B cell (primary cell): ENCODE results near the gene BCAR1. TPM values are rescaled to one million over a fixed set of nuclear protein-coding genes. Genes with fewer than 3 reads are reported as not detected.

Experiments
- ATAC-seq: fragments of 200-7000 bp; cut with Tn5 transposase; one replicate; pipeline ENCODE4 v1.10.0; 2021; ENCODE audit warnings: low read depth, mild to moderate bottlenecking, moderate number of reproducible peaks, moderate library complexity
- CTCF ChIA-PET: fragments of 350-600 bp; sonication (Branson Sonifier 250); formaldehyde crosslinking; loops from one replicate; lab custom pipeline; 2021; ENCODE audit warnings: antibody characterized with exemption, inconsistent platforms; lab: Charles Lee
- POLR2A ChIA-PET: fragments of 350-600 bp; sonication (Branson Sonifier 250); formaldehyde crosslinking; loops from one replicate; lab custom pipeline; 2021; ENCODE audit warnings: antibody characterized with exemption; lab: Charles Lee
- DNase-seq: peaks from one replicate; pipeline ENCODE4 v3.0.0; 2013
- H2AFZ ChIP-seq: 2 replicates; pipeline ENCODE4 v1.6.1; 2012; ENCODE audit warnings: mild to moderate bottlenecking, low read depth, low read length; ENCODE audit not compliant: insufficient read depth, poor library complexity, severe bottlenecking
- H3K27ac ChIP-seq, 2 donors: 1 replicate in 1 of 2; 2 replicates in 1 of 2; pipeline ENCODE4 v1.5.1; 2012 to 2013; ENCODE audit warnings: low read length in 2 of 2, mild to moderate bottlenecking in 2 of 2, moderate library complexity in 1 of 2
- H3K27me3 ChIP-seq, 4 experiments: fragments of 200-600 bp in 1 of 4; sonication (generic) in 1 of 4; replicated peaks in 1 of 4; 1 replicate in 2 of 4; 2 replicates in 2 of 4; pipeline versions ENCODE4 v1.6.1 to v1.7.0; 2013 to 2016; ENCODE audit warnings: low read length in 3 of 4, mild to moderate bottlenecking in 2 of 4, mixed read lengths in 1 of 4, moderate library complexity in 1 of 4; ENCODE audit not compliant: insufficient read depth in 4 of 4, control insufficient read depth in 3 of 4; ENCODE audit errors: control extremely low read depth in 1 of 4
- H3K36me3 ChIP-seq, 2 experiments: replicated peaks in 1 of 2; 1 replicate in 1 of 2; 2 replicates in 1 of 2; pipeline versions ENCODE4 v1.6.1 to v1.7.1; 2013; ENCODE audit warnings: low read length in 1 of 2; ENCODE audit not compliant: insufficient read depth in 2 of 2, control insufficient read depth in 1 of 2; ENCODE audit errors: control extremely low read depth in 1 of 2, extremely low read depth in 1 of 2
- H3K4me1 ChIP-seq, 2 donors: fragments of 200-600 bp in 1 of 2; sonication (generic) in 1 of 2; 1 replicate in 1 of 2; 2 replicates in 1 of 2; pipeline versions ENCODE4 v1.5.1 to v1.6.1; 2013 to 2017; ENCODE audit warnings: low read length in 2 of 2; ENCODE audit not compliant: control insufficient read depth in 2 of 2, insufficient read depth in 2 of 2
- H3K4me2 ChIP-seq: replicated peaks from 2 replicates; pipeline ENCODE3; 2012; ENCODE audit warnings: mild to moderate bottlenecking, low read depth, low read length; ENCODE audit not compliant: poor library complexity, severe bottlenecking
- H3K4me3 ChIP-seq, 5 experiments: fragments of 200-600 bp in 1 of 5; sonication (generic) in 1 of 5; 1 replicate in 3 of 5; 2 replicates in 2 of 5; pipeline versions ENCODE4 v1.5.1 to v1.7.0; 2011 to 2016; ENCODE audit warnings: low read length in 4 of 5, mild to moderate bottlenecking in 4 of 5, low read depth in 2 of 5, control low read depth in 1 of 5, moderate library complexity in 1 of 5; ENCODE audit not compliant: insufficient read depth in 1 of 5; ENCODE audit errors: control extremely low read depth in 1 of 5, extremely low read depth in 1 of 5
- H3K79me2 ChIP-seq: fragments of 200-600 bp; sonication (generic); one replicate; pipeline ENCODE4 v1.6.0; 2016; ENCODE audit warnings: low read length; ENCODE audit not compliant: control insufficient read depth, insufficient read depth
- H3K9ac ChIP-seq: fragments of 200-600 bp; sonication (generic); 2 replicates; pipeline ENCODE4 v1.6.1; 2017; ENCODE audit warnings: mild to moderate bottlenecking, low read length, moderate library complexity
- H3K9me3 ChIP-seq, 3 donors: one replicate each; pipeline versions ENCODE4 v1.6.1 to v1.7.1; 2013; ENCODE audit warnings: low read length in 2 of 3; ENCODE audit not compliant: control insufficient read depth in 2 of 3, insufficient read depth in 1 of 3; ENCODE audit errors: control extremely low read depth in 1 of 3
- H4K20me1 ChIP-seq: 2 replicates; pipeline ENCODE4 v1.6.0; 2012; ENCODE audit warnings: mild to moderate bottlenecking, low read length; ENCODE audit not compliant: insufficient read depth, control insufficient read depth, poor library complexity, severe bottlenecking
- H3K27ac Mint-ChIP-seq: one replicate; pipeline ENCODE4 v1.8.0; 2021; ENCODE audit warnings: mixed read lengths
- H3K27me3 Mint-ChIP-seq: one replicate; pipeline ENCODE4 v1.8.0; 2021; ENCODE audit warnings: mixed read lengths
- H3K4me1 Mint-ChIP-seq: one replicate; pipeline ENCODE4 v1.8.0; 2021; ENCODE audit warnings: mixed read lengths
- H3K4me3 Mint-ChIP-seq: one replicate; pipeline ENCODE4 v1.8.0; 2021; ENCODE audit warnings: mixed read lengths
- H3K9me3 Mint-ChIP-seq: one replicate; pipeline ENCODE4 v1.8.0; 2022; ENCODE audit warnings: mixed read lengths; ENCODE audit not compliant: insufficient read depth
- EZH2 ChIP-seq: IDR thresholded peaks from 2 replicates; pipeline ENCODE4 v1.6.1; 2012; ENCODE audit warnings: borderline replicate concordance, low read depth, mild to moderate bottlenecking, moderate library complexity, low read length; ENCODE audit not compliant: insufficient read depth, poor library complexity, severe bottlenecking
- WGBS: methylation state at CpG from one replicate; pipeline ENCODE4 v1.1.5; 2013; ENCODE audit warnings: missing lambda C conversion rate; ENCODE audit not compliant: insufficient coverage; 5-methylcytosine and 5-hydroxymethylcytosine counted together
- intact Hi-C: fragments of 100-400 bp; cut with micrococcal nuclease; formaldehyde crosslinking; loops from one replicate; pipeline ENCODE4 v1.10.0; 2022
- polyA plus RNA-seq: library from polyadenylated mRNA; depleted of rRNA; stranded (reverse); fragments of >200 nt; gene quantifications from 2 replicates; pipeline ENCODE4 v1.2.3, GENCODE V29; 2012
- total RNA-seq, 2 donors: library from RNA; stranded (reverse); fragments of 120-200 nt in 1 of 2; gene quantifications; 1 replicate in 1 of 2; 2 replicates in 1 of 2; pipeline versions ENCODE4 v1.2.3 to v1.2.4, GENCODE V29; 2013 to 2022
- TF ChIP-seq, protein P1 (sequence below): fragments of 200-600 bp; IDR thresholded peaks from one replicate; pipeline ENCODE4 v1.8.0; 2022; ENCODE audit warnings: antibody characterized with exemption, mild to moderate bottlenecking

Gene BCAR1
- total and polyA plus RNA-seq, 2 donors (not counting 1 experiment from before 2014, with no cell fraction given): not detected

DNA sequence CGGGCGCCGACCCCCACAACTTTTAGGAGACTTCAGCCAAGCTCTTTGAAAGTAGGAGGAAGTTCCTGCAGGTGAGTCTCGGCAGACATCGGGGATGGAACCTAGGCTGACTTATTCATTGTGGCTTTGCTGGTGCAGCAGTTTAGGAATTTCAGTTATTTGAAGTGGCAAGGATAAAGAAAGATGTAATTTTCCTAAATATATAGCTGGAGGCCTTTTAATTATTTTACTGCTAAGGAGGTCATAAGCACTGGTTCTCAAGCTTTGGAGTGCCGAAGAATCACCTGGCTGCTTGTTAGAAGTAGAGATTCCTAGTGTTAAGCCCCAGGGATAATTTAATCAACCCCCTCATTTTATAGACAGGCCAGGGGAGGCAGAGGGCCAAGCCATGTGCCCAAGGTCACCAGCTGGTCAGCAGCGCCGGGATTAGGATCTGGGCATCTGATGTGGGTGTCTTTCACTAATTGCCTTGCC, 28.9 kb upstream of the BCAR1 start:
- H3K4me1 ChIP-seq: no peaks in the 10 kb centered on the region
- no peak overlapping the region for H3K27ac ChIP-seq
- CTCF ChIA-PET: interaction anchor here (0.9 kb wide), 1 partner anchor 19 kb away, joined by 3 read pairs; no protein-coding TSS in a partner anchor
- 69% methylated on average over 2 of the region's 8 CpGs for WGBS
- no peak overlapping the region for H3K9ac ChIP-seq
- intact Hi-C loops: no loop called here
- Mint-ChIP-seq H3K4me3 (no peak overlapping the region), H3K27ac (no peak overlapping the region), H3K4me1 (no peaks in the 10 kb centered on the region), H3K9me3 (no peaks in the 10 kb centered on the region), H3K27me3 (no peaks in the 10 kb centered on the region)
- POLR2A ChIA-PET: no interaction called here
- no peak overlapping the region for H3K4me3 ChIP-seq
- DNase-seq (no peak), ATAC-seq (no peak)
- H3K4me2 ChIP-seq: no peak overlapping the region
- H3K27me3 ChIP-seq: peaks cover 0 to 12% (median 0%) of the 10 kb centered on the region in 4 experiments
- no peaks in the 10 kb centered on the region for H3K79me2 ChIP-seq
- H3K36me3 ChIP-seq: no peaks in the 10 kb centered on the region
- peaks cover 0 to 3% (median 0%) of the 10 kb centered on the region in 3 donors for H3K9me3 ChIP-seq
- TF ChIP-seq EZH2: no peak
- TF ChIP-seq, protein P1, sequence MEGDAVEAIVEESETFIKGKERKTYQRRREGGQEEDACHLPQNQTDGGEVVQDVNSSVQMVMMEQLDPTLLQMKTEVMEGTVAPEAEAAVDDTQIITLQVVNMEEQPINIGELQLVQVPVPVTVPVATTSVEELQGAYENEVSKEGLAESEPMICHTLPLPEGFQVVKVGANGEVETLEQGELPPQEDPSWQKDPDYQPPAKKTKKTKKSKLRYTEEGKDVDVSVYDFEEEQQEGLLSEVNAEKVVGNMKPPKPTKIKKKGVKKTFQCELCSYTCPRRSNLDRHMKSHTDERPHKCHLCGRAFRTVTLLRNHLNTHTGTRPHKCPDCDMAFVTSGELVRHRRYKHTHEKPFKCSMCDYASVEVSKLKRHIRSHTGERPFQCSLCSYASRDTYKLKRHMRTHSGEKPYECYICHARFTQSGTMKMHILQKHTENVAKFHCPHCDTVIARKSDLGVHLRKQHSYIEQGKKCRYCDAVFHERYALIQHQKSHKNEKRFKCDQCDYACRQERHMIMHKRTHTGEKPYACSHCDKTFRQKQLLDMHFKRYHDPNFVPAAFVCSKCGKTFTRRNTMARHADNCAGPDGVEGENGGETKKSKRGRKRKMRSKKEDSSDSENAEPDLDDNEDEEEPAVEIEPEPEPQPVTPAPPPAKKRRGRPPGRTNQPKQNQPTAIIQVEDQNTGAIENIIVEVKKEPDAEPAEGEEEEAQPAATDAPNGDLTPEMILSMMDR: no peak
- no peaks in the 10 kb centered on the region for H4K20me1 ChIP-seq
- no peak overlapping the region for H2AFZ ChIP-seq

- intact Hi-C loops: no loop called here
- POLR2A ChIA-PET: no interaction called here
Observed at GRCh38 chr16:75279305-75279704, 27.9 kb upstream of the BCAR1 start.

More at GRCh38 chr16:75279305-75279704, 27.9 kb upstream of the BCAR1 start:
- no peak overlapping the region for H3K4me3 Mint-ChIP-seq
- no peak for ATAC-seq
- Histone ChIP-seq H3K9me3 (peaks cover 0 to 3% (median 0%) of the 10 kb centered on the region in 3 donors), H3K36me3 (no peaks in the 10 kb centered on the region), H4K20me1 (no peaks in the 10 kb centered on the region), H3K4me1 (no peaks in the 10 kb centered on the region), H3K4me3 (no peak overlapping the region), H3K4me2 (no peak overlapping the region), H3K27ac (no peak overlapping the region), H3K27me3 (peaks cover 0 to 15% (median 0%) of the 10 kb centered on the region in 4 experiments), H3K9ac (no peak overlapping the region), H2AFZ (no peak overlapping the region), H3K79me2 (no peaks in the 10 kb centered on the region)
- peaks cover 5% of the 10 kb centered on the region for H3K27me3 Mint-ChIP-seq
- no peaks in the 10 kb centered on the region for H3K4me1 Mint-ChIP-seq
- no peaks in the 10 kb centered on the region for H3K9me3 Mint-ChIP-seq
- TF ChIP-seq EZH2: no peak
- TF ChIP-seq, protein P1: no peak
- WGBS: 23% methylated on average over 9 of the region's 10 CpGs
- CTCF ChIA-PET: no interaction called here
- H3K27ac Mint-ChIP-seq: no peak overlapping the region
- DNase-seq: no peak
